Stimulated activated naive CD8-positive, alpha-beta T cell treated with anti-CD3 and anti-CD28 coated beads, Interleukin-15, amount 100 ng/mL, for 72 hours (primary cell): ENCODE data around the gene CCNK.

Experiments
- ATAC-seq: fragments of 150-1000 bp; cut with Tn5 transposase; 2 replicates; pipeline ENCODE4 v1.10.0; 2021; ENCODE audit warnings: mild to moderate bottlenecking, moderate library complexity
- DNase-seq, 2 donors: peaks; one replicate each; pipeline ENCODE4 v3.0.0; 2021 to 2022
- H3K27ac Mint-ChIP-seq, 2 donors: one replicate each; pipeline ENCODE4 v1.8.0; 2022; ENCODE audit warnings: mild to moderate bottlenecking in 2 of 2, mixed read lengths in 2 of 2, moderate library complexity in 2 of 2
- H3K27me3 Mint-ChIP-seq: one replicate; pipeline ENCODE4 v1.8.0; 2022; ENCODE audit warnings: mixed read lengths
- H3K4me1 Mint-ChIP-seq: one replicate; pipeline ENCODE4 v1.8.0; 2022; ENCODE audit warnings: mild to moderate bottlenecking, mixed read lengths
- H3K4me3 Mint-ChIP-seq, 2 donors: one replicate each; pipeline ENCODE4 v1.8.0; 2022; ENCODE audit warnings: mild to moderate bottlenecking in 2 of 2, mixed read lengths in 2 of 2, moderate library complexity in 1 of 2
- H3K9me3 Mint-ChIP-seq, 2 donors: one replicate each; pipeline ENCODE4 v1.8.0; 2022; ENCODE audit warnings: mixed read lengths in 2 of 2

CCNK gene

GRCh38 chr14:99527427-99528076, 46.3 kb downstream of the CCNK start:
- Mint-ChIP-seq H3K27me3 (no peaks in the 10 kb centered on the region), H3K4me3 (no peak overlapping the region), H3K4me1 (peaks cover 19% of the 10 kb centered on the region), H3K27ac (no peak overlapping the region), H3K9me3 (no peaks in the 10 kb centered on the region)
- no peak for DNase-seq
- ATAC-seq, result no peak

GRCh38 chr14:99529899-99530298, 48.7 kb downstream of the CCNK start:
- H3K27ac Mint-ChIP-seq, result no peak overlapping the region
- no peak for ATAC-seq
- no peaks in the 10 kb centered on the region for H3K9me3 Mint-ChIP-seq
- no peak overlapping the region for H3K4me3 Mint-ChIP-seq
- no peaks in the 10 kb centered on the region for H3K27me3 Mint-ChIP-seq
- no peak for DNase-seq
- H3K4me1 Mint-ChIP-seq, result peaks cover 14% of the 10 kb centered on the region

GRCh38 chr14:99530407-99531155, 49.4 kb downstream of the CCNK start:
- Mint-ChIP-seq H3K27me3 (no peaks in the 10 kb centered on the region), H3K27ac (peak overlapping the region in 1 of 2 donors; percentile 68), H3K9me3 (no peaks in the 10 kb centered on the region), H3K4me1 (peaks cover 7% of the 10 kb centered on the region), H3K4me3 (no peak overlapping the region)
- DNase-seq, result no peak
- no peak for ATAC-seq

- no peak overlapping the region for H3K4me3 Mint-ChIP-seq
- DNase-seq (no peak), ATAC-seq (no peak)
- no peaks in the 10 kb centered on the region for H3K27me3 Mint-ChIP-seq
- no peaks in the 10 kb centered on the region for H3K9me3 Mint-ChIP-seq
- H3K4me1 Mint-ChIP-seq, result no peaks in the 10 kb centered on the region
- H3K27ac Mint-ChIP-seq, result no peak overlapping the region
Measured at GRCh38 chr14:99531251-99532096, 50.3 kb downstream of the CCNK start.

GRCh38 chr14:99532310-99532709, 51.1 kb downstream of the CCNK start:
- Mint-ChIP-seq H3K9me3 (no peaks in the 10 kb centered on the region), H3K4me1 (no peaks in the 10 kb centered on the region), H3K27ac (no peak overlapping the region), H3K4me3 (no peak overlapping the region), H3K27me3 (no peaks in the 10 kb centered on the region)
- DNase-seq, result no peak
- no peak for ATAC-seq

- Mint-ChIP-seq H3K4me1 (no peaks in the 10 kb centered on the region), H3K27me3 (no peaks in the 10 kb centered on the region), H3K9me3 (no peaks in the 10 kb centered on the region), H3K27ac (peak overlapping the region in 1 of 2 donors; percentile 74), H3K4me3 (no peak overlapping the region)
- no peak for DNase-seq
- no peak for ATAC-seq
Measured at GRCh38 chr14:99534333-99534732, 53.1 kb downstream of the CCNK start.

- Mint-ChIP-seq H3K27ac (peak overlapping the region in 1 of 2 donors; percentile 74), H3K9me3 (no peaks in the 10 kb centered on the region), H3K27me3 (no peaks in the 10 kb centered on the region), H3K4me1 (no peaks in the 10 kb centered on the region), H3K4me3 (no peak overlapping the region)
- DNase-seq (no peak), ATAC-seq (no peak)
Measured at GRCh38 chr14:99534863-99535262, 53.7 kb downstream of the CCNK start.

- Mint-ChIP-seq H3K27me3 (no peaks in the 10 kb centered on the region), H3K27ac (peak overlapping the region in 1 of 2 donors; percentile 34), H3K9me3 (no peaks in the 10 kb centered on the region), H3K4me1 (no peaks in the 10 kb centered on the region), H3K4me3 (no peak overlapping the region)
- DNase-seq, result no peak
- ATAC-seq, result no peak
Measured at GRCh38 chr14:99535448-99535847, 54.2 kb downstream of the CCNK start.

- DNase-seq (no peak), ATAC-seq (no peak)
- Mint-ChIP-seq H3K27me3 (no peaks in the 10 kb centered on the region), H3K4me1 (peaks cover 3% of the 10 kb centered on the region), H3K4me3 (no peak overlapping the region), H3K27ac (peak overlapping the region in 1 of 2 donors; percentile 34), H3K9me3 (no peaks in the 10 kb centered on the region)
Measured at GRCh38 chr14:99535908-99536778, 54.9 kb downstream of the CCNK start.

GRCh38 chr14:99537399-99537798, 56.2 kb downstream of the CCNK start:
- DNase-seq, result no peak

GRCh38 chr14:99538275-99538674, 57.1 kb downstream of the CCNK start:
- Mint-ChIP-seq H3K9me3 (no peaks in the 10 kb centered on the region), H3K27me3 (no peaks in the 10 kb centered on the region), H3K4me1 (peaks cover 15% of the 10 kb centered on the region), H3K27ac (peak overlapping the region; percentile 25 to 54), H3K4me3 (no peak overlapping the region)
- ATAC-seq (no peak), DNase-seq (no peak)

More at GRCh38 chr14:99537399-99537798, 56.2 kb downstream of the CCNK start:
- Mint-ChIP-seq H3K4me1 (peaks cover 15% of the 10 kb centered on the region), H3K4me3 (no peak overlapping the region), H3K27ac (peak overlapping the region in 1 of 2 donors; percentile 89), H3K9me3 (no peaks in the 10 kb centered on the region), H3K27me3 (no peaks in the 10 kb centered on the region)
- no peak for ATAC-seq

GRCh38 chr14:99538733-99539132, 57.5 kb downstream of the CCNK start:
- Mint-ChIP-seq H3K27me3 (no peaks in the 10 kb centered on the region), H3K27ac (peak overlapping the region in 1 of 2 donors; percentile 55), H3K9me3 (no peaks in the 10 kb centered on the region), H3K4me3 (no peak overlapping the region), H3K4me1 (peaks cover 15% of the 10 kb centered on the region)
- DNase-seq (no peak), ATAC-seq (no peak)

- H3K4me3 Mint-ChIP-seq, result no peak overlapping the region
- H3K9me3 Mint-ChIP-seq, result no peaks in the 10 kb centered on the region
- no peaks in the 10 kb centered on the region for H3K27me3 Mint-ChIP-seq
- ATAC-seq (no peak), DNase-seq (no peak)
- peaks cover 15% of the 10 kb centered on the region for H3K4me1 Mint-ChIP-seq
- H3K27ac Mint-ChIP-seq, result peak overlapping the region in 1 of 2 donors; percentile 19
Measured at GRCh38 chr14:99539491-99539890, 58.3 kb downstream of the CCNK start.

- H3K27me3 Mint-ChIP-seq, result no peaks in the 10 kb centered on the region
- H3K4me3 Mint-ChIP-seq, result no peak overlapping the region
- H3K27ac Mint-ChIP-seq, result no peak overlapping the region
- H3K4me1 Mint-ChIP-seq, result peaks cover 24% of the 10 kb centered on the region
- DNase-seq (no peak), ATAC-seq (no peak)
- no peaks in the 10 kb centered on the region for H3K9me3 Mint-ChIP-seq
Measured at GRCh38 chr14:99540196-99541032, 59.2 kb downstream of the CCNK start.
